ENCODE data around the gene CFAP77.

The CFAP77 gene

DNA sequence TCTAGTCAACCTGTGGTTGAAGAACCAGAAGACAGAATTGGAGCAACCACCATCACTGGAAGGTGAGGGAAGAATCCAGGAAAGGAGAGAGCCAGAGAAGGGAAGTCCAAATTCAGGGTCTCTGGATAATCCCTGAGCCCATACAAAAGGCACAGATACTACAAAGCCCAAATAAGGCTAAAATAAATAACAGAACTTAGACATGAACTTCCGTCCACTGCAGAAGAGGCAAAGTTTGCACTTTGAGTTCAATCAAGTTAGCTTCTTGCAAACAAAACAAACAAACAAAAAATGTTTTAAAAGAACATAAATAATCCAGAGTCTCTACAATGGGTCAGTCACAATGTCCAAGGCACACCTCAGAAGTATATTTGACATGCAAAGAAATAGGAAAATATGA, 21.0 kb downstream of the CFAP77 start:
- no peak overlapping the region for H3K9ac ChIP-seq (ENCODE audit: low read depth, low read length)
- H3K36me3 ChIP-seq (ENCODE audit: control insufficient read depth, insufficient read depth, low read length) = no peaks in the 10 kb centered on the region
- no peak overlapping the region for H3K4me3 ChIP-seq (ENCODE audit: low read depth, low read length)
- no peaks in the 10 kb centered on the region for H3K9me3 ChIP-seq (ENCODE audit: control insufficient read depth, insufficient read depth, low read length)
- peaks cover 10% of the 10 kb centered on the region for H3K4me1 ChIP-seq (ENCODE audit: control insufficient read depth, insufficient read depth, low read length)
- H3K27me3 ChIP-seq (ENCODE audit: control insufficient read depth, insufficient read depth, low read length) = no peaks in the 10 kb centered on the region

DNA sequence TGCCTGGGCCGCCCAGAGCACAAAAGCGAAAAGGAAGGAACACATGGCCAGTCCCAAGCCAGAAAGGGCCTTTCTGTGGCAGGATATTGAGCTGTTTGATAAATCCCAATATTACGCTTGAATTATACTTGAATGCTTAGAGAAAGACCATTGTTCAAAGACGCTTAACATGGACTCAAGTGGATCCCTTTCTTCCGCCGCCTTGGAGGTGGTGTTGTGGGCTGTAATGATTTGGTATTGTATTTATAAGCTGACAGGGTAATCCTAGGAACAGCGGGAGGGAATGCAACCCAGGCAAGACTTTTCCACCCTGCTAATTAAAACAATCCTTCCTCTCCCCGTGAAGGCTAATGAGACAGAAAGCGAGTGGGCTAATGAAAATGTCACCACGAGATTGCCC, 24.9 kb downstream of the CFAP77 start:
- Histone ChIP-seq H3K9ac (ENCODE audit: low read depth, low read length) (no peak overlapping the region), H3K4me3 (ENCODE audit: low read depth, low read length) (no peak overlapping the region), H3K9me3 (ENCODE audit: control insufficient read depth, insufficient read depth, low read length) (no peaks in the 10 kb centered on the region), H3K27me3 (ENCODE audit: control insufficient read depth, insufficient read depth, low read length) (no peaks in the 10 kb centered on the region), H3K4me1 (ENCODE audit: control insufficient read depth, insufficient read depth, low read length) (peaks cover 4% of the 10 kb centered on the region), H3K36me3 (ENCODE audit: control insufficient read depth, insufficient read depth, low read length) (no peaks in the 10 kb centered on the region)

DNA sequence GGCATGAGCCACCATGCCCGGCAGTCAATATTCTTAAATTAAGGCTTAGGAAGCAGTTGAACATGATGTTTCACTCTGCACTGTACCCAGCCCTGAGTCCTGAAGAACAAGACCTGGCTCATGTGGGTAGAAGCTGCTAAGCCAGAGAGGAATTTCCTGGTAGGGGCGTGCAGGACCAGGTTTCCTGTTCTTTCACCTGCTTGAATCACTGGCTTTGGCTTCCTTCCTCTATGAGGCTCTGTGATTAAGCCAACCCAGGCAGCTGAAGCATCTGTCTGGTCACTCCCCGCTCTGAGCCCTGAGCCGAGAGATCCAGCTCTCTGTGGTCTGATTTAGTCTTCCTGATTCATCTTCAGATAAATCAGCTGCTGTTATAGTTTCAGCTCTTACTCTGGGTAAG, 29.1 kb downstream of the CFAP77 start:
- Histone ChIP-seq H3K9me3 (ENCODE audit: control insufficient read depth, insufficient read depth, low read length) (no peaks in the 10 kb centered on the region), H3K36me3 (ENCODE audit: control insufficient read depth, insufficient read depth, low read length) (no peaks in the 10 kb centered on the region), H3K9ac (ENCODE audit: low read depth, low read length) (no peak overlapping the region), H3K27me3 (ENCODE audit: control insufficient read depth, insufficient read depth, low read length) (no peaks in the 10 kb centered on the region), H3K4me3 (ENCODE audit: low read depth, low read length) (no peak overlapping the region), H3K4me1 (ENCODE audit: control insufficient read depth, insufficient read depth, low read length) (peaks cover 10% of the 10 kb centered on the region)

DNA sequence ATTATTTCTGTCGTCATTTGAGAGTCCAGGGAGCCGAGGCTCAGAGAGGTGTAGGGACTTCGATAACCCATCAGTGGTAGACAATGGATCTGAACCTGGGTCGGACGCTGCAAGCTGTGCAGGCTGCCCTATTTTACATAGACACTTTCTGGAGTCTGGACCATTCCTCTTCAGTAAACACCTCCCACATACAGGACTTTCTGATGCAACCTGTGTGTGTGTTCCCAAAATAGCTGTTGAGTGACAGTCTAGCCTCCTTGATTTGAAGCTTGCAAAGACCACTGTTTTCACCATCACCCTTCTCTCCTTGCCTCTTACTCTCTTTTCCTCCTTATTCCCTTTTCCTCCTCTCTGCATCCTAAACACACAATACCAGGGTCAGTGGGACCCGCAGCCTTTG, 30.7 kb downstream of the CFAP77 start:
- H3K4me3 ChIP-seq (ENCODE audit: low read depth, low read length) = no peak overlapping the region
- no peak overlapping the region for H3K9ac ChIP-seq (ENCODE audit: low read depth, low read length)
- H3K36me3 ChIP-seq (ENCODE audit: control insufficient read depth, insufficient read depth, low read length) = no peaks in the 10 kb centered on the region
- no peaks in the 10 kb centered on the region for H3K9me3 ChIP-seq (ENCODE audit: control insufficient read depth, insufficient read depth, low read length)
- no peaks in the 10 kb centered on the region for H3K27me3 ChIP-seq (ENCODE audit: control insufficient read depth, insufficient read depth, low read length)
- peaks cover 6% of the 10 kb centered on the region for H3K4me1 ChIP-seq (ENCODE audit: control insufficient read depth, insufficient read depth, low read length)

DNA sequence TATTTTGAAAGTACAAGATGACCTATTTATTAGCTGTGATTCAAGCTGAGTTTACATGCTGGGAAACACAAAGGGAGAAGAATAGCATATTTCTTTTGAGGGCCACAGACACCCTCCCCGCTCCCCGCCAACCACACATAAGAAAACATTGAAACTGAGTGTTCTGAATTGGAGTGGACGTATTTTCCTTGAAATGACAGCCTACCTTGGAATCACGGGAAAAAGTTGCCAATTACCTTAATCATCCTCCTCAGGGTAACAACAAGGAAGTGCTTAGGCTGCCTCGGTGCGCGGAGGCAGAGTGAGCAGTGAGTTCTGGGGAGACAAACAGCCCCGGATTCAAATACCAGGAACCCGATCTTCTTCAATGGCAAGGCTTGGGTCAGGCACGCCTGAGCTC, 31.4 kb downstream of the CFAP77 start:
- Histone ChIP-seq H3K4me3 (ENCODE audit: low read depth, low read length) (no peak overlapping the region), H3K4me1 (ENCODE audit: control insufficient read depth, insufficient read depth, low read length) (peaks cover 6% of the 10 kb centered on the region), H3K36me3 (ENCODE audit: control insufficient read depth, insufficient read depth, low read length) (no peaks in the 10 kb centered on the region), H3K27me3 (ENCODE audit: control insufficient read depth, insufficient read depth, low read length) (no peaks in the 10 kb centered on the region), H3K9me3 (ENCODE audit: control insufficient read depth, insufficient read depth, low read length) (no peaks in the 10 kb centered on the region), H3K9ac (ENCODE audit: low read depth, low read length) (no peak overlapping the region)

DNA sequence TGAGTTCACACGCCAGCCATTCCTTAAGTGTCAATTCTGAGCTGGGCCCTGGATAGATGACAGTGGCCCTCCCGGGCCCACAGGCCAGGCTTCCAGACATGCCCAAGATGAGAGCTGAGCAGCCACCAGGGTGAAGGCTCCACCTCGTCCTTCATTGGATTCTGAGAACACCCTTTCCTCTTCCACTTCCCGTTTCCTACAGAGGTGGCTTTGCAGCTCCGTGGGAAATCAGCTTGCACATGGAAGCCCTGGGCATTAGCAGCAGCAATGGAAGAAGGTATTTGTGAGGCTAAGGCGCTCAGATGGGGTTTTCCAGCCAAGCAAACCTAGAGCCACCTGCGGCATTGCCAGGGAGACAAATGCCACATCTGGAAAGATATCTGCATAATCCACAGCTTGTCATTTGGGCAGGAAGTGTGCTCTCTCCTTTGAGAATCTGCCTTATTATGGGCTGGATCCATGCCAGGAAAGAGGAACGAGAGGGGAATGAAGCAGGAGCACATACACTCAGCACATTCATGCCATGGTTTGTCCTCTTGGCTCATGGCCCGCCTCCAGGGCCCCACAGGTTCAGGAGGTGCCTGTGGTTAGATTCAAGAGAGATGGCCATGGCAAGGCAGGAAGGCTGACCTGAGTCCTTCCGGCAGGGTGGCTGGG, 34.1 kb downstream of the CFAP77 start:
- Histone ChIP-seq H3K4me1 (ENCODE audit: control insufficient read depth, insufficient read depth, low read length) (peaks cover 6% of the 10 kb centered on the region), H3K27me3 (ENCODE audit: control insufficient read depth, insufficient read depth, low read length) (no peaks in the 10 kb centered on the region), H3K9ac (ENCODE audit: low read depth, low read length) (no peak overlapping the region)

DNA sequence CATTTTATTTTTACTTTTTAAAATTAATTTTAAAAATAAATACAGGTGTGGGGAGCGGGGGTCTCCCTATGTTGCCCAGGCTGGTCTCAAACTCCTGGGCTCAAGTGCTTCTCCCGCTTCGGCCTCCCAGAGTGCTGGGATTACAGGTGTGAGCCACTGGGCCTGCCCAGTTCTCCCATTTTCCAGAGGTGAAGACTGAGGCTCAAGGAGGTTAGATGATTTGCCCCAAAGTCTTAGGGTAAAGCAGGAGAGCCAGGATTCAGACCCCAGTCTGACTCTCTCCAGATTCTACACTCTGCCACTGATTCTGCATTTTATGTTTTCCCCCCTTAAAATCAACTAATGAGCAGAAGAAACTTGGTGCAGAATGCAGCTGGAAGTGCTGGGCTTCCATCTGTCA, 36.9 kb downstream of the CFAP77 start:
- Histone ChIP-seq H3K27me3 (ENCODE audit: control insufficient read depth, insufficient read depth, low read length) (no peaks in the 10 kb centered on the region), H3K4me3 (ENCODE audit: low read depth, low read length) (no peak overlapping the region), H3K9me3 (ENCODE audit: control insufficient read depth, insufficient read depth, low read length) (no peaks in the 10 kb centered on the region)

More for the DNA sequence above, 34.1 kb downstream of the CFAP77 start:
- Histone ChIP-seq H3K36me3 (ENCODE audit: control insufficient read depth, insufficient read depth, low read length) (no peaks in the 10 kb centered on the region), H3K9me3 (ENCODE audit: control insufficient read depth, insufficient read depth, low read length) (no peaks in the 10 kb centered on the region), H3K4me3 (ENCODE audit: low read depth, low read length) (no peak overlapping the region)

DNA sequence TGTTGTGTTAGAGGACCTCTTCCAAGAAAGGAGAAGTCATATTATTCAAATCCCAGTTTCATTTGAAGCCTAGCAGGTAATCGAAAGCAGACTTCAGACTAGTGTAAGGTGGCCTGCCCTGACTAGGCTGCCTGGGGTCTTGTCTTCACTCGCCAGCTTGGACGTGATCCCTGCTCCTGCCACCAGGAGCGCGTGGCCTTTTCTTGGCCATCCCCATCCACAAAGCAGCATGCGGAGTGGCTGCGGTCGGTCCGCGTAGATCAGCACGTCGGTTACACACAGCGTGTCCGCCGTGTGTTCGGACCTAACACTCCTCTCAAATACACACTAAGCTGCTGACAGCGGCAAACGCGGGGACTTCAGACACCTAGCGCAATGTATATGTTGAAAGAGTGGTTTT, 37.3 kb downstream of the CFAP77 start:
- H3K9me3 ChIP-seq (ENCODE audit: control insufficient read depth, insufficient read depth, low read length) = no peaks in the 10 kb centered on the region
- H3K9ac ChIP-seq (ENCODE audit: low read depth, low read length) = no peak overlapping the region
- H3K27me3 ChIP-seq (ENCODE audit: control insufficient read depth, insufficient read depth, low read length) = no peaks in the 10 kb centered on the region
- H3K36me3 ChIP-seq (ENCODE audit: control insufficient read depth, insufficient read depth, low read length) = no peaks in the 10 kb centered on the region
- H3K4me1 ChIP-seq (ENCODE audit: control insufficient read depth, insufficient read depth, low read length) = no peaks in the 10 kb centered on the region
- no peak overlapping the region for H3K4me3 ChIP-seq (ENCODE audit: low read depth, low read length)

More for the DNA sequence above, 36.9 kb downstream of the CFAP77 start:
- no peaks in the 10 kb centered on the region for H3K4me1 ChIP-seq (ENCODE audit: control insufficient read depth, insufficient read depth, low read length)
- no peak overlapping the region for H3K9ac ChIP-seq (ENCODE audit: low read depth, low read length)
- H3K36me3 ChIP-seq (ENCODE audit: control insufficient read depth, insufficient read depth, low read length) = no peaks in the 10 kb centered on the region

DNA sequence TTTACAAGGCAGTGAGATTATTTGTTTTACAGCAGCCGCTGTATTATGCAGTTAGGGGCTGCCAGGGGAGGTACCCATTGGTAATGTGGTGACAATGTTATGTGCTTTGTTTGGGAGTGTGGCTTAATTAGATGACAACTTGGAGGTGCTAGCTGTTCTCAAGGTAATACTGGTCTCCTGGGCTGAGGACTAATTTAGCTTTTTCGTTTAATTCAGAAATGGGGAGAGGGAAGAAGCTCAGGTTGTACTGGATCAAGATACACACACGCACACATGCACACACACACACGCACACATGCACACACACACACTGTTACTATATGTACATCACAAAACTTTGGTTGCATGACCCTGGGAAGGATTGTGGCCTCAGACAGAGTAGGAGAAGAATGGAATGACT, 37.9 kb downstream of the CFAP77 start:
- no peaks in the 10 kb centered on the region for H3K4me1 ChIP-seq (ENCODE audit: control insufficient read depth, insufficient read depth, low read length)
- H3K27me3 ChIP-seq (ENCODE audit: control insufficient read depth, insufficient read depth, low read length) = no peaks in the 10 kb centered on the region
- H3K9ac ChIP-seq (ENCODE audit: low read depth, low read length) = no peak overlapping the region
- H3K36me3 ChIP-seq (ENCODE audit: control insufficient read depth, insufficient read depth, low read length) = no peaks in the 10 kb centered on the region
- H3K4me3 ChIP-seq (ENCODE audit: low read depth, low read length) = no peak overlapping the region
- H3K9me3 ChIP-seq (ENCODE audit: control insufficient read depth, insufficient read depth, low read length) = no peaks in the 10 kb centered on the region

DNA sequence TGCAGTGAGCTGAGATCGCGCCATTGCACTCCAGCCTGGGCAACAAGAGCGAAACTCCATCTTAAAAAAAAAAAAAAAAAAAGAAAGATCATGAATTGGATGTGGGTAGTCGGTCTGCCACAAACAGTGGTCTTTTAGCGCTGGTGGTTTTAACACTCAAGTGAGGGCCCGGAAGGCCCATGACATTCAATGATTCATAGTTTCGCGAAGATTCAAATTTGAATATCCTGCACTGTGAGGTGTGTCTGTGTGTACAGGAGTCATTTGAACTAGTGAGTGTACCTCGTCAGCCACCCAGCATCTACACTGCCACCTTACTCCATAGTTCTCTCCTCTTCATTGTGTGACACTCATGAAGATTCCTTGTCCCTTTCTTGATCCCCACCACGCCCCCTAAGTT, 41.3 kb downstream of the CFAP77 start:
- Histone ChIP-seq H3K9me3 (ENCODE audit: control insufficient read depth, insufficient read depth, low read length) (no peaks in the 10 kb centered on the region), H3K27me3 (ENCODE audit: control insufficient read depth, insufficient read depth, low read length) (no peaks in the 10 kb centered on the region), H3K4me3 (ENCODE audit: low read depth, low read length) (no peak overlapping the region), H3K36me3 (ENCODE audit: control insufficient read depth, insufficient read depth, low read length) (no peaks in the 10 kb centered on the region), H3K4me1 (ENCODE audit: control insufficient read depth, insufficient read depth, low read length) (no peaks in the 10 kb centered on the region), H3K9ac (ENCODE audit: low read depth, low read length) (no peak overlapping the region)

DNA sequence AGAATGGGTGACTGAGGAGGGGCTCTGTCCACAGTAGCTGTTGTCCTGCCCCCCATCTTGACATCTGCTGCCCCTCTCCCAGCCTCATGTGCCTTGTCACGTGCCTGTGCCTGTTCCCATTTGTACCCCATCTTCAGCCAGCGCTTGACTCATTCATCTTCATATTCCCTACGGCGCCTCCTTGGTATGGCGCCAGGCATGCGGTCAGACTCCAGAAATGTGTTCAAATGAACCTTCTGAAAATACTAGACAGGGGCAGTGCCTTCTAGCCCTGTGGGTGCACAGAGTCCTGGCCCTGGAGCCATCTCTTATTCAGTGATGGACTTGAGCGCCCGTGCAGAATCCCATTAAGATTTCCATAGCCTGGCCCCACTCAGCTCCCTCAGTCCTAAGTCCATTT, 46.2 kb downstream of the CFAP77 start:
- no peaks in the 10 kb centered on the region for H3K4me1 ChIP-seq (ENCODE audit: control insufficient read depth, insufficient read depth, low read length)
- H3K9ac ChIP-seq (ENCODE audit: low read depth, low read length) = no peak overlapping the region
- H3K27me3 ChIP-seq (ENCODE audit: control insufficient read depth, insufficient read depth, low read length) = no peaks in the 10 kb centered on the region
- no peaks in the 10 kb centered on the region for H3K36me3 ChIP-seq (ENCODE audit: control insufficient read depth, insufficient read depth, low read length)
- H3K9me3 ChIP-seq (ENCODE audit: control insufficient read depth, insufficient read depth, low read length) = no peaks in the 10 kb centered on the region
- no peak overlapping the region for H3K4me3 ChIP-seq (ENCODE audit: low read depth, low read length)

DNA sequence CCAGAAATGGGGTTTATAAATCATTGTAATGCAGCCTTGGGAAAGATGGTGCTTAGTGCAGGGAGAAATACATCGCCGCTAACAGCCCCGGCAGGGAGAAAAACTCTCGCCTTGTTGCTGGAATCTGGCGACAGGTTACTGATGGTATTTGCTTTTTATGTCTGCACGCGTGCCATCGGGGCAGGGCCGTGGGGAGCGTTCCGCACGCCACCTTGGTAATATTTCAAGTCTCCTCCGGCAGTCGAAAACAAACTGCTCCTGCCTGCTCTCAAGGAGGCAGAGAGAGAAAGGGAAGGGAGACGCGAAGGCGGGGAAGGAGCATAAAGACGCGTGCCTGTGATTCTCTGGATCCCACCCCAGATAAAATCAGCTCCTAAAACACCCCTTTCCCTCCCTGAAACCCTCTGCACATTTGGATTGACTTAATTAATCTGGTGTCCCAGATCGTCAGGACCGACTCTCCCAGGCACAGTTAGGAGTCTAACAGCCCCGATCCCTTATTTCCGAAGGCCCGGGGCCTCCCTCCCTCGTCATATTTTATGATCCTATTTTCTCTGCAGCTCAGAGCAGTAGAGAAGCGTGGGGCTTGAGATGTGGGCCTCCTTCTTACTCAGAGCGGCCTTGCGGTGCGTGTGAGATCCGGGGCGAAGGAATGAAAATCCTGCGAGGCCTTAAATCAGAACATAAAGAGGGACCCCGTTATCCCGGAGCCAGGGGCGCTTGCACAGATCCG, 47.7 kb downstream of the CFAP77 start:
- Histone ChIP-seq H3K36me3 (ENCODE audit: control insufficient read depth, insufficient read depth, low read length) (no peaks in the 10 kb centered on the region), H3K4me1 (ENCODE audit: control insufficient read depth, insufficient read depth, low read length) (no peaks in the 10 kb centered on the region), H3K27me3 (ENCODE audit: control insufficient read depth, insufficient read depth, low read length) (no peaks in the 10 kb centered on the region), H3K9ac (ENCODE audit: low read depth, low read length) (no peak overlapping the region), H3K4me3 (ENCODE audit: low read depth, low read length) (no peak overlapping the region), H3K9me3 (ENCODE audit: control insufficient read depth, insufficient read depth, low read length) (no peaks in the 10 kb centered on the region)
